Activated T-helper 2 cell treated with anti-CD3 and anti-CD28 coated beads, Interferon-gamma antibody, Interleukin-2, Interleukin-4, amounts not matched to agents 10 μg/mL and 5 μg/mL and 100 μg/mL, durations not matched to agents 14 hours and 24 hours and 36 hours (primary cell): ENCODE data around the gene PCNX4. TPM values are rescaled to one million over a fixed set of nuclear protein-coding genes. Genes with fewer than 3 reads are reported as not detected.

Experiments used
- DNase-seq: peaks from one replicate; pipeline ENCODE4 v3.0.0; 2021; ENCODE audit warnings: low spot score
- H3K27ac Mint-ChIP-seq: one replicate; pipeline ENCODE4 v1.8.0; 2021; ENCODE audit warnings: mixed read lengths
- H3K27me3 Mint-ChIP-seq: one replicate; pipeline ENCODE4 v1.8.0; 2021; ENCODE audit warnings: low read depth, mixed read lengths
- H3K36me3 Mint-ChIP-seq: one replicate; pipeline ENCODE4 v1.8.0; 2021; ENCODE audit warnings: low read depth, mixed read lengths
- H3K4me1 Mint-ChIP-seq: one replicate; pipeline ENCODE4 v1.8.0; 2021; ENCODE audit warnings: low read depth, mixed read lengths
- H3K4me3 Mint-ChIP-seq: one replicate; pipeline ENCODE4 v1.8.0; 2021; ENCODE audit warnings: low read depth, mild to moderate bottlenecking, moderate library complexity, mixed read lengths
- H3K9me3 Mint-ChIP-seq: one replicate; pipeline ENCODE4 v1.8.0; 2021; ENCODE audit warnings: mixed read lengths
- intact Hi-C: fragments of 100-400 bp; cut with micrococcal nuclease; formaldehyde crosslinking; loops from one replicate; pipeline ENCODE4 v1.15.1; 2023
- total RNA-seq: library from RNA; stranded (reverse); gene quantifications from 2 replicates; pipeline ENCODE4 v1.2.3, GENCODE V29; 2022

PCNX4 gene
- total RNA-seq, 1 donor from 2014 or later, result 38.8 TPM

GRCh38 chr14:60217713-60218112, 126.0 kb downstream of the PCNX4 start:
- Mint-ChIP-seq H3K36me3 (no peaks in the 10 kb centered on the region), H3K27ac (no peak overlapping the region), H3K27me3 (peaks cover 9% of the 10 kb centered on the region), H3K4me1 (no peaks in the 10 kb centered on the region), H3K4me3 (no peak overlapping the region), H3K9me3 (no peaks in the 10 kb centered on the region)
- intact Hi-C loops, result no loop called here
- no peak for DNase-seq

Other genes with a start within 250 kb of the PCNX4 start
- gene RTN1, start 221.1 kb upstream of the PCNX4 start, total RNA-seq, result not detected in 2 replicates
- gene LRRC9, start 171.8 kb upstream of the PCNX4 start, total RNA-seq, result not detected in 2 replicates
- gene DHRS7, start 73.5 kb downstream of the PCNX4 start, total RNA-seq, result 52.9 and 55.8 TPM in 2 replicates
- gene PPM1A, start 157.3 kb downstream of the PCNX4 start, total RNA-seq, result 45.7 and 48.2 TPM in 2 replicates